AG04449 (cell line): ENCODE measurements around the gene ALDH6A1.

Experiments used
- CTCF ChIA-PET: fragments of 350-600 bp; formaldehyde crosslinking; extraction: SDS; loops from one replicate; lab custom pipeline; 2021; ENCODE audit warnings: antibody characterized with exemption; lab: Yijun Ruan, JAX
- POLR2A ChIA-PET: fragments of 400-600, 350-600 bp; formaldehyde crosslinking; extraction: SDS; loops from one replicate; lab custom pipeline; 2020; ENCODE audit warnings: antibody characterized with exemption, inconsistent platforms; lab: Yijun Ruan, JAX
- DNase-seq: peaks from one replicate; pipeline ENCODE4 v3.0.0-alpha.2; 2010; ENCODE audit warnings: low read depth, low spot score
- H3K4me3 ChIP-seq: 2 replicates; pipeline ENCODE4 v1.5.1; 2011; ENCODE audit warnings: low read depth, mild to moderate bottlenecking, control low read depth, low read length
- CTCF ChIP-seq: IDR thresholded peaks from one replicate; pipeline ENCODE4 v1.5.1; 2011; ENCODE audit warnings: mild to moderate bottlenecking, moderate library complexity, low read length, control low read depth, inconsistent platforms; ENCODE audit not compliant: insufficient read depth; ENCODE audit errors: missing control alignments

ALDH6A1 gene

GRCh38 chr14:74062809-74063150 lies 21.5 kb downstream of the ALDH6A1 start:
- no peak for TF ChIP-seq CTCF
- DNase-seq, result no peak
- CTCF ChIA-PET, result interaction anchor here (0.7 to 1.8 kb wide), 2 partner anchors 14 to 20 kb away, joined by 3 to 5 read pairs; no protein-coding TSS in a partner anchor
- POLR2A ChIA-PET, result no interaction called here
- H3K4me3 ChIP-seq, result no peak overlapping the region

- CTCF ChIA-PET, result interaction anchor here (0.7 to 1.9 kb wide), 2 partner anchors 14 to 16 kb away, joined by 3 to 6 read pairs; no protein-coding TSS in a partner anchor
- DNase-seq, result no peak
- POLR2A ChIA-PET, result no interaction called here
Observed at GRCh38 chr14:74049876-74050495, 34.3 kb downstream of the ALDH6A1 start.

GRCh38 chr14:74048281-74048680 lies 36.0 kb downstream of the ALDH6A1 start:
- ChIA-PET CTCF (interaction anchor here (1.3 to 2.1 kb wide), 4 partner anchors 8 to 35 kb away, joined by 5 to 6 read pairs (median 6); partner anchors contain the start of gene ALDH6A1), POLR2A (no interaction called here)
- H3K4me3 ChIP-seq, result no peak overlapping the region
- DNase-seq, result no peak
- TF ChIP-seq CTCF, result no peak

More at GRCh38 chr14:74049876-74050495, 34.3 kb downstream of the ALDH6A1 start:
- TF ChIP-seq CTCF, result no peak
- H3K4me3 ChIP-seq, result no peak overlapping the region

- CTCF ChIA-PET, result no interaction called here
- H3K4me3 ChIP-seq, result no peak overlapping the region
- no peak for DNase-seq
- POLR2A ChIA-PET, result no interaction called here
- TF ChIP-seq CTCF, result no peak
Observed at GRCh38 chr14:74045522-74045921, 38.7 kb downstream of the ALDH6A1 start.

GRCh38 chr14:74042296-74042695 lies 42.0 kb downstream of the ALDH6A1 start:
- H3K4me3 ChIP-seq, result no peak overlapping the region
- ChIA-PET POLR2A (interaction anchor here (0.6 kb wide), 1 partner anchor 23 kb away, joined by 4 read pairs; the partner anchor contains the start of genes BBOF1 and ENTPD5), CTCF (no interaction called here)
- TF ChIP-seq CTCF, result no peak
- DNase-seq, result no peak

GRCh38 chr14:74038020-74038859 lies 46.0 kb downstream of the ALDH6A1 start:
- POLR2A ChIA-PET, result interaction anchor here (0.7 kb wide), 1 partner anchor 16 kb away, joined by 4 read pairs; no protein-coding TSS in a partner anchor
- H3K4me3 ChIP-seq, result no peak overlapping the region
- CTCF ChIA-PET, result interaction anchor here (0.7 to 1.6 kb wide), 8 partner anchors 8 to 313 kb away, joined by 3 to 7 read pairs (median 4); no protein-coding TSS in a partner anchor
- peak; percentile 44 for TF ChIP-seq CTCF
- no peak for DNase-seq
